Measurements from ENCODE around the gene ATG101. TPM values are rescaled to one million over a fixed set of nuclear protein-coding genes. Genes with fewer than 3 reads are reported as not detected.

ATG101 gene
- total and polyA plus RNA-seq, 2 of the 13 experiments (the other 11 are each of a cell fraction or from before 2014, with no cell fraction given): 58.2 to 67.7 TPM

GRCh38 chr12:52050758-52051541 is 18.8 kb upstream of the ATG101 start, which contains the start of gene NR4A1 (continued):
- peak; percentile 49 for TF ChIP-seq ZNF574 (CRISPR knock-in tag; IDR thresholded peaks at IDR 0.05)
- no peak for TF ChIP-seq ZNF17 (CRISPR knock-in tag; IDR thresholded peaks at IDR 0.05)
- TF ChIP-seq TRIM24 (CRISPR knock-in tag; IDR thresholded peaks at IDR 0.05): no peak
- TF ChIP-seq RBM22 (optimal IDR thresholded peaks at IDR 0.05; ENCODE audit: low read length): no peak
- TF ChIP-seq AHDC1 (CRISPR knock-in tag; IDR thresholded peaks at IDR 0.05; ENCODE audit: borderline replicate concordance): no peak
- no peak for TF ChIP-seq ZNF512 (CRISPR knock-in tag; IDR thresholded peaks at IDR 0.05)
- no peak for TF ChIP-seq ZNF143 (CRISPR knock-in tag; IDR thresholded peaks at IDR 0.05)
- no peak for TF ChIP-seq ZNF432 (CRISPR knock-in tag; IDR thresholded peaks at IDR 0.05; ENCODE audit: borderline replicate concordance)
- peak; percentile 42 for TF ChIP-seq ZNF788 (CRISPR knock-in tag; IDR thresholded peaks at IDR 0.05; ENCODE audit: borderline replicate concordance)
- TF ChIP-seq ZNF749 (CRISPR knock-in tag; IDR thresholded peaks at IDR 0.05; ENCODE audit: borderline replicate concordance): no peak
- no peak for TF ChIP-seq ZNF737 (CRISPR knock-in tag; IDR thresholded peaks at IDR 0.05; ENCODE audit: borderline replicate concordance)
- TF ChIP-seq MAFF (IDR thresholded peaks at IDR 0.05; ENCODE audit: low read depth, low read length): no peak
- peak; percentile 25 for TF ChIP-seq RXRB (CRISPR knock-in tag; IDR thresholded peaks at IDR 0.05; ENCODE audit: borderline replicate concordance)
- TF ChIP-seq GTF2F1 (IDR thresholded peaks at IDR 0.05; ENCODE audit: low read length): peak; percentile 55; the same call in 1 of the 2 replicates
- no peak for TF ChIP-seq FOXK2 (IDR thresholded peaks at IDR 0.05)
- no peak for TF ChIP-seq NRL (CRISPR knock-in tag; IDR thresholded peaks at IDR 0.05; ENCODE audit: borderline replicate concordance)
- 0 out of 2 replicates have a peak, but pooled peaks have one; percentile 47 for TF ChIP-seq ZNF510 (CRISPR knock-in tag; IDR thresholded peaks at IDR 0.05; ENCODE audit: low read depth)

Measured in HepG2 (cell line).